ENCODE results near the gene PPM1E.

PPM1E gene

GRCh38 chr17:58985971-58986370 is 230.3 kb downstream of the PPM1E start:
- no peak overlapping the region for H3K9ac ChIP-seq (ENCODE audit: low read depth, low read length, poor library complexity, severe bottlenecking)
- H3K4me1 ChIP-seq (ENCODE audit: insufficient read depth, low read length, poor library complexity, severe bottlenecking): no peaks in the 10 kb centered on the region
- no peaks in the 10 kb centered on the region for H3K27me3 ChIP-seq (ENCODE audit: insufficient read depth, low read length, poor library complexity, severe bottlenecking)
- no peak overlapping the region for H2AFZ ChIP-seq (ENCODE audit: low read length)
- H3F3A ChIP-seq (ENCODE audit: low read depth): no peaks in the 10 kb centered on the region
- no peaks in the 10 kb centered on the region for H3K9me2 ChIP-seq (replicated peaks; ENCODE audit: low read depth, low read length)
- H3K4me3 ChIP-seq (ENCODE audit: low read length, poor library complexity, severe bottlenecking): no peak overlapping the region
- no peaks in the 10 kb centered on the region for H3K79me2 ChIP-seq (ENCODE audit: insufficient read depth, low read length)
- H4K20me1 ChIP-seq (ENCODE audit: insufficient read depth, low read length, poor library complexity, severe bottlenecking): no peaks in the 10 kb centered on the region
- H3K4me2 ChIP-seq (ENCODE audit: low read depth, low read length, poor library complexity, severe bottlenecking): no peak overlapping the region
- H3K36me3 ChIP-seq (ENCODE audit: insufficient read depth, low read length): no peaks in the 10 kb centered on the region
- H3K9me3 ChIP-seq (ENCODE audit: insufficient read depth, low read depth, low read length): no peaks in the 10 kb centered on the region
- TF ChIP-seq EZH2phosphoT487 (IDR thresholded peaks at IDR 0.05; ENCODE audit: borderline replicate concordance) (no peak), CTCF (conservative IDR thresholded peaks at IDR 0.05; ENCODE audit: low read length) (no peak)

GRCh38 chr17:58989629-58990028 is 234.0 kb downstream of the PPM1E start:
- TF ChIP-seq EZH2phosphoT487 (IDR thresholded peaks at IDR 0.05; ENCODE audit: borderline replicate concordance): no peak
- H3K9me3 ChIP-seq (ENCODE audit: insufficient read depth, low read depth, low read length): no peaks in the 10 kb centered on the region
- no peaks in the 10 kb centered on the region for H3K4me1 ChIP-seq (ENCODE audit: insufficient read depth, low read length, poor library complexity, severe bottlenecking)
- no peak overlapping the region for H2AFZ ChIP-seq (ENCODE audit: low read length)
- no peaks in the 10 kb centered on the region for H3F3A ChIP-seq (ENCODE audit: low read depth)
- H3K9me2 ChIP-seq (replicated peaks; ENCODE audit: low read depth, low read length): no peaks in the 10 kb centered on the region
- no peaks in the 10 kb centered on the region for H4K20me1 ChIP-seq (ENCODE audit: insufficient read depth, low read length, poor library complexity, severe bottlenecking)
- no peak overlapping the region for H3K4me2 ChIP-seq (ENCODE audit: low read depth, low read length, poor library complexity, severe bottlenecking)
- H3K9ac ChIP-seq (ENCODE audit: low read depth, low read length, poor library complexity, severe bottlenecking): no peak overlapping the region
- H3K36me3 ChIP-seq (ENCODE audit: insufficient read depth, low read length): no peaks in the 10 kb centered on the region
- no peak overlapping the region for H3K4me3 ChIP-seq (ENCODE audit: low read length, poor library complexity, severe bottlenecking)
- H3K27me3 ChIP-seq (ENCODE audit: insufficient read depth, low read length, poor library complexity, severe bottlenecking): no peaks in the 10 kb centered on the region
- H3K79me2 ChIP-seq (ENCODE audit: insufficient read depth, low read length): no peaks in the 10 kb centered on the region

- H3K4me3 ChIP-seq (ENCODE audit: low read length, poor library complexity, severe bottlenecking): no peak overlapping the region
- no peaks in the 10 kb centered on the region for H3K36me3 ChIP-seq (ENCODE audit: insufficient read depth, low read length)
- no peak overlapping the region for H2AFZ ChIP-seq (ENCODE audit: low read length)
- no peak overlapping the region for H3K4me2 ChIP-seq (ENCODE audit: low read depth, low read length, poor library complexity, severe bottlenecking)
- no peaks in the 10 kb centered on the region for H3K4me1 ChIP-seq (ENCODE audit: insufficient read depth, low read length, poor library complexity, severe bottlenecking)
- no peaks in the 10 kb centered on the region for H3K27me3 ChIP-seq (ENCODE audit: insufficient read depth, low read length, poor library complexity, severe bottlenecking)
- H3K9me3 ChIP-seq (ENCODE audit: insufficient read depth, low read depth, low read length): no peaks in the 10 kb centered on the region
- no peak overlapping the region for H3K9ac ChIP-seq (ENCODE audit: low read depth, low read length, poor library complexity, severe bottlenecking)
- no peaks in the 10 kb centered on the region for H4K20me1 ChIP-seq (ENCODE audit: insufficient read depth, low read length, poor library complexity, severe bottlenecking)
- no peaks in the 10 kb centered on the region for H3F3A ChIP-seq (ENCODE audit: low read depth)
- H3K9me2 ChIP-seq (replicated peaks; ENCODE audit: low read depth, low read length): no peaks in the 10 kb centered on the region
- no peaks in the 10 kb centered on the region for H3K79me2 ChIP-seq (ENCODE audit: insufficient read depth, low read length)
- TF ChIP-seq CTCF (conservative IDR thresholded peaks at IDR 0.05; ENCODE audit: low read length): no peak
- TF ChIP-seq EZH2phosphoT487 (IDR thresholded peaks at IDR 0.05; ENCODE audit: borderline replicate concordance): no peak
Observed at GRCh38 chr17:58991718-58992331, 236.2 kb downstream of the PPM1E start.

- no peaks in the 10 kb centered on the region for H3K27me3 ChIP-seq (ENCODE audit: insufficient read depth, low read length, poor library complexity, severe bottlenecking)
- no peaks in the 10 kb centered on the region for H3K9me3 ChIP-seq (ENCODE audit: insufficient read depth, low read depth, low read length)
- H3F3A ChIP-seq (ENCODE audit: low read depth): no peaks in the 10 kb centered on the region
- no peaks in the 10 kb centered on the region for H3K79me2 ChIP-seq (ENCODE audit: insufficient read depth, low read length)
- H3K9ac ChIP-seq (ENCODE audit: low read depth, low read length, poor library complexity, severe bottlenecking): no peak overlapping the region
- H3K4me3 ChIP-seq (ENCODE audit: low read length, poor library complexity, severe bottlenecking): no peak overlapping the region
- H3K4me1 ChIP-seq (ENCODE audit: insufficient read depth, low read length, poor library complexity, severe bottlenecking): no peaks in the 10 kb centered on the region
- no peak for TF ChIP-seq EZH2phosphoT487 (IDR thresholded peaks at IDR 0.05; ENCODE audit: borderline replicate concordance)
- no peak for TF ChIP-seq CTCF (conservative IDR thresholded peaks at IDR 0.05; ENCODE audit: low read length)
- H3K4me2 ChIP-seq (ENCODE audit: low read depth, low read length, poor library complexity, severe bottlenecking): no peak overlapping the region
- no peaks in the 10 kb centered on the region for H3K9me2 ChIP-seq (replicated peaks; ENCODE audit: low read depth, low read length)
- no peak overlapping the region for H2AFZ ChIP-seq (ENCODE audit: low read length)
- no peaks in the 10 kb centered on the region for H4K20me1 ChIP-seq (ENCODE audit: insufficient read depth, low read length, poor library complexity, severe bottlenecking)
- peaks cover 9% of the 10 kb centered on the region; the same call in 1 of the 2 replicates for H3K36me3 ChIP-seq (ENCODE audit: insufficient read depth, low read length)
Observed at GRCh38 chr17:58993311-58993710, 237.7 kb downstream of the PPM1E start.

Measured in Loucy (cell line).